ENCODE results near the gene TMEM176A. TPM values are rescaled to one million over a fixed set of nuclear protein-coding genes. Genes with fewer than 3 reads are reported as not detected.
"Not testable (repeated sequence)": the region's sequence is repeated elsewhere in the genome, so short reads cannot be mapped to it uniquely, and the experiment has no call there.

TMEM176A gene
- total RNA-seq = not detected

GRCh38 chr7:150800581-150801241 is at the start of gene TMEM176A:
Gene TMEM176A, plus strand, starts transcription at chr7:150800769. Its CDS starts 782 bp downstream, at chr7:150801551.
- Mint-ChIP-seq H3K36me3 (peaks cover 7 to 8% of the 10 kb centered on the region in 2 donors), H3K27ac (no peak within 1 kb of the TSS), H3K9me3 (peaks cover 0 to under 1% of the 10 kb centered on the region in 2 donors)
- peak; percentile 22 to 58 for ATAC-seq
- peak in 1 of 2 donors; percentile 15 for DNase-seq (ENCODE audit: low spot score in 2 of 2)

GRCh38 chr7:150751702-150752101 is 48.9 kb upstream of the TMEM176A start:
- DNase-seq (ENCODE audit: low spot score in 2 of 2) = peak in 1 of 2 donors; percentile 15

GRCh38 chr7:150753239-150753638 is 47.3 kb upstream of the TMEM176A start:
- no peaks in the 10 kb centered on the region for H3K36me3 Mint-ChIP-seq
- DNase-seq (ENCODE audit: low spot score in 2 of 2) (no peak), ATAC-seq (no peak)
- peak overlapping the region; percentile 96 to 98 for H3K27ac Mint-ChIP-seq
- peaks cover 0 to 3% of the 10 kb centered on the region in 2 donors for H3K9me3 Mint-ChIP-seq

More at GRCh38 chr7:150751702-150752101, 48.9 kb upstream of the TMEM176A start:
- H3K27ac Mint-ChIP-seq = peak overlapping the region; percentile 96 to 98
- peak in 1 of 2 donors; percentile 1 for ATAC-seq
- H3K36me3 Mint-ChIP-seq = peaks cover 0 to 6% of the 10 kb centered on the region in 2 donors
- H3K9me3 Mint-ChIP-seq = peaks cover 0 to 3% of the 10 kb centered on the region in 2 donors

- Mint-ChIP-seq H3K27ac (peak overlapping the region; percentile 96 to 98), H3K36me3 (no peaks in the 10 kb centered on the region), H3K9me3 (peaks cover 0 to 3% of the 10 kb centered on the region in 2 donors)
- DNase-seq (ENCODE audit: low spot score in 2 of 2) (no peak), ATAC-seq (peak; percentile 66 to 71)
Observed at GRCh38 chr7:150753826-150754603, 46.6 kb upstream of the TMEM176A start.

GRCh38 chr7:150754951-150755350 is 45.6 kb upstream of the TMEM176A start:
- no peak for DNase-seq (ENCODE audit: low spot score in 2 of 2)
- Mint-ChIP-seq H3K27ac (peak overlapping the region; percentile 94 to 96), H3K9me3 (peaks cover 0 to 3% of the 10 kb centered on the region in 2 donors), H3K36me3 (no peaks in the 10 kb centered on the region)
- peak; percentile 47 to 62 for ATAC-seq

- no peaks in the 10 kb centered on the region for H3K9me3 Mint-ChIP-seq
- DNase-seq (ENCODE audit: low spot score in 2 of 2) = peak; percentile 66 to 78
- peak overlapping the region; percentile 94 to 96 for H3K27ac Mint-ChIP-seq
- peak; percentile 73 to 81 for ATAC-seq
- H3K36me3 Mint-ChIP-seq = no peaks in the 10 kb centered on the region
Observed at GRCh38 chr7:150755473-150756099, 45.0 kb upstream of the TMEM176A start.

- ATAC-seq (no peak), DNase-seq (ENCODE audit: low spot score in 2 of 2) (no peak)
- H3K9me3 Mint-ChIP-seq = no peaks in the 10 kb centered on the region
- H3K36me3 Mint-ChIP-seq = peaks cover 0 to under 1% of the 10 kb centered on the region in 2 donors
- H3K27ac Mint-ChIP-seq = peak overlapping the region; percentile 94 to 96
Observed at GRCh38 chr7:150756166-150756565, 44.4 kb upstream of the TMEM176A start.

GRCh38 chr7:150756858-150757257 is 43.7 kb upstream of the TMEM176A start:
- Mint-ChIP-seq H3K27ac (peak overlapping the region; percentile 94 to 96), H3K36me3 (peaks cover 5 to 8% of the 10 kb centered on the region in 2 donors), H3K9me3 (no peaks in the 10 kb centered on the region)
- DNase-seq (ENCODE audit: low spot score in 2 of 2) = no peak
- no peak for ATAC-seq

GRCh38 chr7:150759479-150759878 is 41.1 kb upstream of the TMEM176A start:
- no peak for DNase-seq (ENCODE audit: low spot score in 2 of 2)

GRCh38 chr7:150766334-150766709 is 34.2 kb upstream of the TMEM176A start:
- H3K9me3 Mint-ChIP-seq = no peaks in the 10 kb centered on the region
- no peak for DNase-seq (ENCODE audit: low spot score in 2 of 2)
- H3K27ac Mint-ChIP-seq = no peak overlapping the region
- H3K36me3 Mint-ChIP-seq = peaks cover 4 to 9% of the 10 kb centered on the region in 2 donors
- no peak for ATAC-seq

More at GRCh38 chr7:150759479-150759878, 41.1 kb upstream of the TMEM176A start:
- Mint-ChIP-seq H3K36me3 (peaks cover 5 to 12% of the 10 kb centered on the region in 2 donors), H3K27ac (no peak overlapping the region), H3K9me3 (no peaks in the 10 kb centered on the region)
- no peak for ATAC-seq

GRCh38 chr7:150769768-150770167 is 30.8 kb upstream of the TMEM176A start:
- H3K9me3 Mint-ChIP-seq = peaks cover 7 to 18% of the 10 kb centered on the region in 2 donors
- DNase-seq (ENCODE audit: low spot score in 2 of 2) (no peak), ATAC-seq (no peak)
- H3K36me3 Mint-ChIP-seq = peaks cover 7 to 13% of the 10 kb centered on the region in 2 donors
- H3K27ac Mint-ChIP-seq = no peak overlapping the region

- Mint-ChIP-seq H3K9me3 (peaks cover 7 to 18% of the 10 kb centered on the region in 2 donors), H3K36me3 (peaks cover 7 to 13% of the 10 kb centered on the region in 2 donors)
- not testable (repeated sequence) for H3K27ac Mint-ChIP-seq; DNase-seq (ENCODE audit: low spot score in 2 of 2); ATAC-seq
Observed at GRCh38 chr7:150774131-150774530, 26.4 kb upstream of the TMEM176A start.

GRCh38 chr7:150778014-150778737 is 22.4 kb upstream of the TMEM176A start:
- Mint-ChIP-seq H3K9me3 (peaks cover 7 to 9% of the 10 kb centered on the region in 2 donors), H3K36me3 (peaks cover 7 to 8% of the 10 kb centered on the region in 2 donors)

GRCh38 chr7:150778738-150779301 is 21.7 kb upstream of the TMEM176A start:
- Mint-ChIP-seq H3K27ac (no peak overlapping the region), H3K9me3 (peaks cover 2 to 3% of the 10 kb centered on the region in 2 donors), H3K36me3 (peaks cover 2 to 4% of the 10 kb centered on the region in 2 donors)
- peak in 1 of 2 donors; percentile 81 for DNase-seq (ENCODE audit: low spot score in 2 of 2)
- peak; percentile 61 to 70 for ATAC-seq

More at GRCh38 chr7:150778014-150778737, 22.4 kb upstream of the TMEM176A start:
- ATAC-seq (no peak), DNase-seq (ENCODE audit: low spot score in 2 of 2) (no peak)
- peak overlapping the region in 1 of 2 donors; percentile 31 for H3K27ac Mint-ChIP-seq

GRCh38 chr7:150780292-150780691 is 20.3 kb upstream of the TMEM176A start:
- ATAC-seq (no peak), DNase-seq (ENCODE audit: low spot score in 2 of 2) (no peak)
- no peaks in the 10 kb centered on the region for H3K36me3 Mint-ChIP-seq

GRCh38 chr7:150781103-150781502 is 19.5 kb upstream of the TMEM176A start:
- Mint-ChIP-seq H3K36me3 (no peaks in the 10 kb centered on the region), H3K9me3 (no peaks in the 10 kb centered on the region), H3K27ac (no peak overlapping the region)
- no peak for ATAC-seq
- no peak for DNase-seq (ENCODE audit: low spot score in 2 of 2)

More at GRCh38 chr7:150780292-150780691, 20.3 kb upstream of the TMEM176A start:
- Mint-ChIP-seq H3K27ac (no peak overlapping the region), H3K9me3 (no peaks in the 10 kb centered on the region)
